Natural killer cell treated with Interleukin-12 subunit alpha and Interleukin-12 subunit beta and Interleukin-15 and Interleukin-18, amount 100 ng/mL, for 72 hours (primary cell): ENCODE results near the gene CDH20. TPM values are rescaled to one million over a fixed set of nuclear protein-coding genes. Genes with fewer than 3 reads are reported as not detected.
"Not testable (repeated sequence)": the region's sequence is repeated elsewhere in the genome, so short reads cannot be mapped to it uniquely, and the experiment has no call there.

Source experiments
- ATAC-seq, 2 donors: fragments of 150-1000 bp; cut with Tn5 transposase in 1 of 2; sonication (Bioruptor Pico), chemical (Tn5 transposase) in 1 of 2; 2 replicates each; pipeline ENCODE4 v1.10.0; 2021
- DNase-seq: peaks from one replicate; pipeline ENCODE4 v3.0.0; 2022; ENCODE audit warnings: low spot score
- H3K27ac Mint-ChIP-seq, 2 donors: 1 replicate in 1 of 2; 2 replicates in 1 of 2; pipeline ENCODE4 v1.8.0; 2022; ENCODE audit warnings: mixed read lengths in 2 of 2, mild to moderate bottlenecking in 1 of 2, moderate library complexity in 1 of 2
- H3K27me3 Mint-ChIP-seq, 2 donors: 1 replicate in 1 of 2; 2 replicates in 1 of 2; pipeline ENCODE4 v1.8.0; 2022; ENCODE audit warnings: mixed read lengths in 2 of 2
- H3K36me3 Mint-ChIP-seq: one replicate; pipeline ENCODE4 v1.8.0; 2022; ENCODE audit warnings: mixed read lengths
- H3K4me1 Mint-ChIP-seq, 2 donors: 1 replicate in 1 of 2; 2 replicates in 1 of 2; pipeline ENCODE4 v1.8.0; 2022; ENCODE audit warnings: low read depth in 2 of 2, mixed read lengths in 2 of 2, mild to moderate bottlenecking in 1 of 2
- H3K4me3 Mint-ChIP-seq: one replicate; pipeline ENCODE4 v1.8.0; 2022; ENCODE audit warnings: mixed read lengths
- H3K9me3 Mint-ChIP-seq: 2 replicates; pipeline ENCODE4 v1.8.0; 2022; ENCODE audit warnings: mixed read lengths
- total RNA-seq, 2 donors: library from RNA; stranded (reverse); gene quantifications; one replicate each; pipeline ENCODE4 v1.2.3, GENCODE V29; 2022

The CDH20 gene
- total RNA-seq, 2 donors from 2014 or later: 0.10 TPM; not detected in 1

DNA sequence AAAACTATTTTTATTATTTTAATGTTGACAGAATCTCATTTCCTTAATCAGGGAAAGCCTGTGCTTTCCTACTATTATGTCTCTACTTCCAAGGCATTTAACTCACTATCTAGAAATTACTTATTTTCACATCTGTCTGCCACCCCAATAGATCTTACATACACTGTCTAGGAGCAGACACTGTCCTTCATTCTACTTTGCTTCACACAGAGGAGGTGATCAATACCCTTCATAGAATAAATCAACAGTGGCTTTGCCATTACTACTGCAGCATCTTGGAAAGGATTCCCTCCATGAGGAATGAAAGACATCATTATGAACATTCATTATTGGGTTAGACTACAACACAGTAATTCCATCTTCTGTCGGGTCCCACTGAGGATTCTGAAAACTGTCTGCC is 31.7 kb downstream of the CDH20 start:
- no peak for DNase-seq
- H3K27me3 Mint-ChIP-seq: no peaks in the 10 kb centered on the region
- ATAC-seq: no peak
- H3K36me3 Mint-ChIP-seq: no peaks in the 10 kb centered on the region
- H3K4me1 Mint-ChIP-seq: peaks cover 0 to 12% of the 10 kb centered on the region in 2 donors
- H3K4me3 Mint-ChIP-seq: no peak overlapping the region
- peaks cover 6% of the 10 kb centered on the region for H3K9me3 Mint-ChIP-seq
- H3K27ac Mint-ChIP-seq: no peak overlapping the region

DNA sequence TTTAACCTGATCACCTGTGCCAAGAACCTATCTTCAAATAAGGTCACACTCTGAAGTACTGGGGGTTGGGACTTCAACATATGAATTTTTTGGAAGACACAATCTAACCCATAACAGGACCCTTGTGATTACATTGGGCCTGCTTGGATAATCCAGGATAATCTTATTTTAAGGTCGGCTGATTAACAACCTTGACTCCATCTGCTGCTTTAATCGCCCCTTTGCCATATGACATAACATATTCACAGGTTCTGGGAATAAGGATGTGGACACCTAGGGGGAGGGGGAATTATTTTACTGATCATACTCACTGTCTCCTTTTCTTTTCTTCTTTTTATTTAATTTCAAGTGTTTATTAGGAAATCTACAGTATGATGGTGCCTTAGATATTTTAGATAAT is 34.8 kb downstream of the CDH20 start:
- no peak overlapping the region for H3K4me3 Mint-ChIP-seq
- DNase-seq: no peak

DNA sequence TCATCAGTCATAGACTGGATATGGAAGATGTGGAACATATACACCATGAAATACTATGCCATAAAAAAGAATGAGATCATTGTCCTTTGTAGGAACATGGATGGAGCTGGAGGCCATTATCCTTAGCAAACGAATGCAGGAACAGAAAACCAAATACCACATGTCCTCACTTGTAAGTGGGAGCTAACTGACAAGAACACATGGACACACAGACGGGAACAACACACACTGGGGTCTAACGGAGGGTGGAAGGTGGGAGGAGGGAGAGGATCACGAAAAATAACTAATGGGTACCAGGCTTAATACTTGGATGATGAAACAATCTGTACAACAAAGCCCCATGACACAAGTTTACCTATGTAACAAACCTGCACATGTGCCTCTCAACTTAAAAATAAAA is 36.4 kb downstream of the CDH20 start:
- not testable (repeated sequence) for H3K4me3 Mint-ChIP-seq, H3K4me1 Mint-ChIP-seq, ATAC-seq, H3K36me3 Mint-ChIP-seq, H3K27me3 Mint-ChIP-seq, DNase-seq, H3K27ac Mint-ChIP-seq
- peaks cover 10% of the 10 kb centered on the region for H3K9me3 Mint-ChIP-seq

More for the DNA sequence above, 34.8 kb downstream of the CDH20 start:
- no peak overlapping the region for H3K27ac Mint-ChIP-seq
- no peak for ATAC-seq
- H3K27me3 Mint-ChIP-seq: no peaks in the 10 kb centered on the region
- H3K9me3 Mint-ChIP-seq: peaks cover 6% of the 10 kb centered on the region
- H3K36me3 Mint-ChIP-seq: no peaks in the 10 kb centered on the region
- H3K4me1 Mint-ChIP-seq: no peaks in the 10 kb centered on the region

DNA sequence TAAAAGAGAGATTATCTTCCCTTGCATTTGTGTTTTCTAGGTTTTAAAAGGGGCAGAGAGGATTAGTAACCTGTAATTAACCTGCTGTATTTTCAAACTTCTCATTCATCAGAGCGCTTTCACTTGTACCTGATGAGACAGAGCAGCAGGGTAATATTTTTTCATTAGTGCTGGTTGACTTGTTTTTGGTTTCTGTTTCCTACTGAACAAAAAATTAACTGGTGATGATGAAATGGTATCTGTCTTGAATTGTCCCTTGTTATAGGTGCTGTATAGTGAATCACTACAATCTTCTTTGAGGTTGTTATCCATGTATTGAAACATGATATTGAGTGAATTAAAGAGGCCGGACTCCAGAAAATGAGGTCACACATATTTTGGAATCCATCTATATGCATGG is 37.9 kb downstream of the CDH20 start:
- H3K4me1 Mint-ChIP-seq: no peaks in the 10 kb centered on the region
- no peaks in the 10 kb centered on the region for H3K36me3 Mint-ChIP-seq
- H3K27ac Mint-ChIP-seq: no peak overlapping the region
- DNase-seq: no peak
- no peak overlapping the region for H3K4me3 Mint-ChIP-seq
- peaks cover 0 to 7% of the 10 kb centered on the region in 2 donors for H3K27me3 Mint-ChIP-seq
- ATAC-seq: no peak
- H3K9me3 Mint-ChIP-seq: peaks cover 8% of the 10 kb centered on the region

DNA sequence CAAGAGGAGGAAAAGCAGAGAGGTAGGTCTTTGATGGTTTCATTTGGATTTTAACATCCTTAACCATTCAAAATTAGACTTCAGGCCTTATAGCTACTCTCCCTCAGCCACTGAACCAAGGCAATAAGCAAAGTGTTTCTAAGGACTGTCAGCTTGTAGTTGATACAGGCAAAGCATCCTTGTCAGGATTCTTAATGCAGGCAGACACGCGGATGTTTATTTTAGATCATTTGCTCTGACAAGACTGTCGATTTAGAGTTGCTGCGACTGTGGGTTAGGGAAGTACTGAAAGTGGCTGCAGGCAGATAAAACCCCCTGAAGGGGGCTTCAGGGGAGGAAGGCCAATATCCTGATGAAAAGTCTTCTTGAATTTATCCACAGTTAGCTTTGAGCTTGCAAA is 46.6 kb downstream of the CDH20 start:
- H3K27ac Mint-ChIP-seq: no peak overlapping the region
- H3K4me1 Mint-ChIP-seq: no peaks in the 10 kb centered on the region
- no peaks in the 10 kb centered on the region for H3K36me3 Mint-ChIP-seq
- H3K27me3 Mint-ChIP-seq: peaks cover 0 to 4% of the 10 kb centered on the region in 2 donors
- H3K9me3 Mint-ChIP-seq: no peaks in the 10 kb centered on the region
- no peak overlapping the region for H3K4me3 Mint-ChIP-seq
- ATAC-seq (no peak), DNase-seq (no peak)

DNA sequence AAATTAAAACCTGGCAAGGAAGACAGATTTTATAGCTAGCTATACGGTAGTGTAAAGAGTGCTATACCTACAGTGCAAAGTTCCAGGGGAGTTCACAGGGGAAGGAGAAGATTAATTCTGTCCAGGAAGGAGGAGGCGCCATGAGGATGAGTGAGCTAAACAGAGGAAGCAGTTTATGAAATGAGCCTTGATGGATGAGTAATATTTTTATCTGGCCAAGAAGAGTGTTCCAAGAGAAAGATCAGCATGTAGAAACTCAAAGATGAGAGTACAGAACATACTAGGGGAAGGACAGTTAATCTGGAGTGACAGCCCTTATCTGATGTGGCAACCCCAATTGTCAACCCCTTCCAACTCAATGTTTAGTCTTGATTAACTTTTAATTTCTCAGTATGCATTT is 54.8 kb downstream of the CDH20 start:
- Mint-ChIP-seq H3K36me3 (no peaks in the 10 kb centered on the region), H3K27me3 (no peaks in the 10 kb centered on the region), H3K4me1 (no peaks in the 10 kb centered on the region), H3K27ac (no peak overlapping the region), H3K4me3 (no peak overlapping the region), H3K9me3 (no peaks in the 10 kb centered on the region)
- ATAC-seq (no peak), DNase-seq (no peak)

DNA sequence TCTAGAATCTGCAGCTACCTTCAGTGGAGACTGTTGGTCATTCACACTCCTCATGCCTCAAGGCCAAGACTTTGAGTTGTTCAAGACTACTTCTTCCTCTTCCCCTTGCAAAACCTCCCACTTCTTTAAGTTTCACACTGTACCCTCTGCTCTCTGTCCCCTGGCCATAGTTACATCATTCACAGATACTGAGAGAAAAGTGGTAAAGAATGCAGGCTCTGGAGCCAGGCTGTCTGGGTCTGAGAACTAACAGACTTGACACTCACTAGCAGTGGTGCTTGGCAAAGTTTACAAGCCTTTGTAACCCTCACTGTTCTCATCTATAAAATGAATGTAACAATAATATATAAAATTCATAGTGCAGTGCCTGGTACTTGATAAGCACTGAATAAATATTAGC is 61.8 kb downstream of the CDH20 start:
- H3K4me1 Mint-ChIP-seq: no peaks in the 10 kb centered on the region
- peaks cover 4% of the 10 kb centered on the region for H3K9me3 Mint-ChIP-seq
- no peak for DNase-seq
- no peak overlapping the region for H3K4me3 Mint-ChIP-seq
- H3K27ac Mint-ChIP-seq: no peak overlapping the region
- no peak for ATAC-seq
- H3K36me3 Mint-ChIP-seq: no peaks in the 10 kb centered on the region
- H3K27me3 Mint-ChIP-seq: no peaks in the 10 kb centered on the region

DNA sequence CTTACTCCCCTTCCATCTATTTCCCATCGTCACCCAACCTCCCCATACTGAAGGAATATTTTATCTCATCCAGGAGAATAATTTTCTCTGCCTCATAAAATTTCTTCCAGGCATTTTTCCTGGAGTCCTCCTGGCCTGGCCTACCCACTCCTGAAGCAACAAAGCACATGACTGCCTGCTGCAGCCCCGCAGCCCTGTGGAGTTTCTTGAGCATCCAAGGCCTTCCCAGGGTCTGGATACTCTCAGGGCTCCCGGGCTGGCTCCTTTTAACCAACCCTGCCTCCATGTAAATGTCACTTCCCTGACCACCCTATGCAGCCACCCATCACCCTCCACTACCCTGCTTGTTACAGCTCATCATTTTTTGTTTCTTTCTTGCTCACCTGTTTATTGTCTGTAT is 64.0 kb downstream of the CDH20 start:
- ATAC-seq (no peak), DNase-seq (no peak)
- H3K27ac Mint-ChIP-seq: no peak overlapping the region
- peaks cover 5% of the 10 kb centered on the region for H3K36me3 Mint-ChIP-seq
- H3K4me1 Mint-ChIP-seq: no peaks in the 10 kb centered on the region
- H3K9me3 Mint-ChIP-seq: peaks cover 6% of the 10 kb centered on the region
- H3K27me3 Mint-ChIP-seq: no peaks in the 10 kb centered on the region
- H3K4me3 Mint-ChIP-seq: no peak overlapping the region

DNA sequence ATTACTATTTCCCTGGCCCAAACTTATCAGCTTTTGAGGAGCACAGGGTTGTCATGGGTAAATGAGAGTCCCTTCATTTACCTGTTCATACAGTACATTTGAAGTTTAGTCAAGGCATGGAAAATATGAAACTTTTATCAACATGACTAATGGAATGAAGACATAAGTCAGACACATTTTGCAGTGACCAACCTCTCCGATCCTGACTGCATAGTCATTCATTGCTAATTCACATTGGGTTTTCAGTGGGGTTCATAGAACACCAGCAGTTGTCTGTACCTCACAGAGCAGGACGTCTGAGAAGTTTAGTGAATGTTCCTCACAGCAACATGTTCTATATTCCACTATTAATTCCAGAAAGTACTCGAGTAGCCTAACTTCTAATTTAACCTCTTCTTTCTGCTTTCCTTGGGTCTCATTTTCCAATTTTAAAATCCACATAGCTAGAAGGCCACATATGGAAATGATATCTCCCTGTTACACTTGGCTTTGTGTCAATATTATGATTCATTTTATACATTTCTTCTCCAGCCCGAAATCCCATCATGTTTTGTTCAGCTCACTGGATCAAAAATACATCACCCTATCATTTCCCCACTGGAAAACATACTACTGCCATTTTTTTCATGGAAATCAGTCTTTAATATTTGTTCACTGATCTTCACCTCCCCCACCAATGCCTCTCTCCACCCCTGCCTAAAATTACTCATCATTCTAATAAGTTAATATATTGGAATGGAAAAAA is 65.9 kb downstream of the CDH20 start:
- Mint-ChIP-seq H3K9me3 (peaks cover 9% of the 10 kb centered on the region), H3K27me3 (no peaks in the 10 kb centered on the region), H3K36me3 (peaks cover 5% of the 10 kb centered on the region), H3K4me3 (no peak overlapping the region), H3K4me1 (no peaks in the 10 kb centered on the region), H3K27ac (no peak overlapping the region)
- DNase-seq: no peak
- no peak for ATAC-seq

DNA sequence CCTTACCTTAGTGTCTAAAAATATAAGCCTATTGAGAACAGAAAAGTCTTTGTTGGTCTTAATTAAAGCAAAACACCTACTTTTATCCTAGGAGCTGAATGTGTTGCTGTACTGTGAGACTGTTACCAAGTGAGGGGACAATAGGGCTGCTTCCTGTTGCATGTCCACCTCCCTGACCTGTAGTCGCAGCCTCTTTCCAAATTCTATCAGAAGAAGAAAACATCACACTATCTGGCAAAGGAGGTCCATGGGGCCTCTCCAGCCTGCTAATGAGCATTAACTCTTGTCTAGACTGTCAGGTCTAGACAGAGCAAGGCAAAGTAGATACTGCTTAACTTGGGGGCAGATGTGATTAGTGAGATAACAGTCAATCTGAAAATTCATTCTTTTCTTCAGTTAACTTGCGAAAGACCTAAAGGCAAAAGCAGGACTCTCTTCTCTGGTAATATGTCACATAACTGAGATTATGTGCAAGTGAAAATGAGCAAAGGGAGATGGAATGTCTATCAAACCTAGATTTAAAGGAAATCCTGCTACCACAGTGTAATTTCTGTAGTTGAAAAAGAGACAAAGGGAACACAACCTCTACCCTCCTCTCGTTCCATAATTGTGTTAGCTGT is 66.9 kb downstream of the CDH20 start:
- Mint-ChIP-seq H3K4me3 (no peak overlapping the region), H3K27ac (no peak overlapping the region), H3K9me3 (peaks cover 5% of the 10 kb centered on the region), H3K36me3 (peaks cover 5% of the 10 kb centered on the region), H3K27me3 (no peaks in the 10 kb centered on the region), H3K4me1 (no peaks in the 10 kb centered on the region)
- DNase-seq: no peak
- no peak for ATAC-seq

DNA sequence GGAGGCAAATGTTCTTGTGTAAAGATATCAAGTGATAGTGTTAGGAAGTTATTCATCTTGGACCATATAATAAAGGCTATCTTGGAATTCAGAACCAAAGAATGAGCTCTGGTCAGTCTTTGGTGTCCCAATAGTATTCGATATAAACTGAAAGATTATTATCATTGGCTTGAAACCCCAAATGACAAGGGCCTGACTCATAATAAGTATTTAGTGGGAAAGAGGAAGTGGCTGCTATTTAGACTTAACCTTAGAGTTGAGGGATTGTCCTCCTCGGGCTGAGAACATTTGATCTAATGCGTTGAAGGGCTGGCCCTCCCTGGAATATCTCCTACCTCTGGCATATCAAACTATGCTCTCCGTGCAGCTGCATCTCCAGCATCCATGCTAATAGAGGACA is 67.5 kb downstream of the CDH20 start:
- no peak overlapping the region for H3K27ac Mint-ChIP-seq
- H3K9me3 Mint-ChIP-seq: peaks cover 5% of the 10 kb centered on the region
- peaks cover 5% of the 10 kb centered on the region for H3K36me3 Mint-ChIP-seq
- H3K27me3 Mint-ChIP-seq: no peaks in the 10 kb centered on the region
- ATAC-seq (no peak), DNase-seq (no peak)
- H3K4me1 Mint-ChIP-seq: no peaks in the 10 kb centered on the region
- H3K4me3 Mint-ChIP-seq: no peak overlapping the region

DNA sequence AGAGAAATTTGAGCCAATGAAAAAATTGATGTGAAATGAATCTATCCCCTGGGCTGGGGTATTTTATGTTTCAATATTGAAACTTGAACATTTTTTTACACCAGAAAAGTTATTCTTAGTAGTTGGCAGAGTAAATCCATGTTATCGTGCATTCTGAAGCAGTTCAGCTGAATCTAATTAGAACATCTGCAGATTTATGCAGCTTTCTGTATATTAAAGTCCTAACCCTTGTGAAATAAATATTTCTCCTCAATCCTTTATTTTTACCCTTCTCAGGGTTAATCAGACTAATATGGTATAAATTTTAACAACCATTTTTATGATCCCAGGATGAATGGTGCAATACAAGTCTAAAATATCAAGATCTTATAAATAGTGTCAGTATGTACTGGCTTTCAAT is 69.5 kb downstream of the CDH20 start:
- ATAC-seq (no peak), DNase-seq (no peak)
- H3K27me3 Mint-ChIP-seq: peaks cover 0 to 2% of the 10 kb centered on the region in 2 donors
- H3K9me3 Mint-ChIP-seq: peaks cover 9% of the 10 kb centered on the region
- H3K4me3 Mint-ChIP-seq: no peak overlapping the region
- H3K27ac Mint-ChIP-seq: no peak overlapping the region
- H3K4me1 Mint-ChIP-seq: no peaks in the 10 kb centered on the region
- peaks cover 5% of the 10 kb centered on the region for H3K36me3 Mint-ChIP-seq

DNA sequence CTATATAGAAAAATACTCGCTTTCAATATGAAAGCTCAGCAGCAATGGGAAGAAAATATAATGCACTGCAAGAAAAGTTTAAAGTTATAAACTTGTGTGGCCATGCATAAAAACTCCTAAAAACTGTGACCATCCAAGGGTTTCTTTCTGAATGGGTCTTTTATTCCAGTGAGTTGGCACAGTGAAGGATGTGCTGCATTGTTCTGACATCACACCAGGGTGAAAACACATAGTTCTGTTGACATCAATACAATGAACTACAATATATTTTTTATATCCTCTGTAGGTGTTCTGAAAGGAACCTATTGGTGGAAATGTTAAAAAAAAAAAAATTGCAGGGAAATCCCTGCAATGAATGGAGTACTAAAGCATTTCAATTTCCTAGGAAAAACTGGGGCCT is 80.2 kb downstream of the CDH20 start:
- ATAC-seq: no peak
- H3K9me3 Mint-ChIP-seq: no peaks in the 10 kb centered on the region
- no peaks in the 10 kb centered on the region for H3K4me1 Mint-ChIP-seq

DNA sequence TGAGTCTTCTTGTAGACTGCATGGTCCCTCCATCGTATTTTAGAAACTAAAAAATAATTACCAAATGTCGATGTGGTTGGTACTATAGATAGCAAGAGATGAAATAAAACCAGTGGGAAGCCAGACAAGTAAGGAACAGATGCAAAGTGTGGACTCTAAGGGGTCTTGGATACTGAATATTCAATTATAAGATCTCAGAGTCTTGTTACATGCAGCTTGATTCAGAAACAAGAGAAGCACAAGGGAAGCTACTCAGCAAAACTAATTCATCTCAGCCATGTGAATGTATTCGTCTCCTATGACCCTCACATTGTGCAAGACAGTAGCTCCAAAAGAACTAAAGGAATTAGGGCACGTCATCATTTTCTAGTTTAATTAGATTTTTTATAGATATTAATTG is 80.9 kb downstream of the CDH20 start:
- DNase-seq (no peak), ATAC-seq (no peak)
- no peak overlapping the region for H3K27ac Mint-ChIP-seq
- H3K4me1 Mint-ChIP-seq: no peaks in the 10 kb centered on the region
- H3K36me3 Mint-ChIP-seq: no peaks in the 10 kb centered on the region
- no peaks in the 10 kb centered on the region for H3K27me3 Mint-ChIP-seq
- no peaks in the 10 kb centered on the region for H3K9me3 Mint-ChIP-seq
- H3K4me3 Mint-ChIP-seq: no peak overlapping the region

More for the DNA sequence above, 80.2 kb downstream of the CDH20 start:
- Mint-ChIP-seq H3K27me3 (no peaks in the 10 kb centered on the region), H3K36me3 (no peaks in the 10 kb centered on the region), H3K4me3 (no peak overlapping the region), H3K27ac (no peak overlapping the region)
- no peak for DNase-seq

DNA sequence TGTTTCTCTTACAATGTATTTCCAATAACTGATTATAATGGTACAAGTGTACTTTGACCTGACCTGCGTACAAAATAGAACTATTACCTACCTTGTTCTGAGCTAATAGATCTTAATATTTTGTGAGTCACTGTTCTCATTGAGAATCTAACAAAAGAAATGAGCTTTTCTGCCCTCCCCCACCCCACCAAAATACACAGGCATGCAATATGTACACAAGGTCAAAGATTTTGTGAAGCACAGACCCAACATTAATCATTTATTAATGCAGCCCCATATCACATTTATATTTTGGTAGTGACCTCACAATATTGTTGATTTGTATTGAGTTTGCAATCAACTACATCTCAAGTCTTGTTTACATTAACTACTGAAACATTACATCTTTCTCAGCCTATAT is 86.5 kb downstream of the CDH20 start:
- Mint-ChIP-seq H3K36me3 (no peaks in the 10 kb centered on the region), H3K9me3 (no peaks in the 10 kb centered on the region), H3K4me1 (no peaks in the 10 kb centered on the region), H3K27me3 (no peaks in the 10 kb centered on the region), H3K27ac (no peak overlapping the region), H3K4me3 (no peak overlapping the region)
- ATAC-seq: no peak
- no peak for DNase-seq
